ENCODE data around the gene GOLGA8R.
"Not testable (repeated sequence)": the region's sequence is repeated elsewhere in the genome, so short reads cannot be mapped to it uniquely, and the experiment has no call there.

The GOLGA8R gene

GRCh38 chr15:30386318-30386887, 27.7 kb downstream of the GOLGA8R start:
- not testable (repeated sequence) for H3K4me1 ChIP-seq (ENCODE audit: control insufficient read depth in 5 of 5, insufficient read depth in 5 of 5, low read length in 5 of 5); H3K36me3 ChIP-seq (ENCODE audit: control insufficient read depth in 5 of 5, insufficient read depth in 5 of 5, low read length in 5 of 5); H3K27me3 ChIP-seq (ENCODE audit: control insufficient read depth in 5 of 5, insufficient read depth in 4 of 5, low read length in 5 of 5); H3K9ac ChIP-seq (ENCODE audit: low read length in 5 of 5); H3K9me3 ChIP-seq (ENCODE audit: control insufficient read depth in 5 of 5, low read length in 5 of 5); H3K4me3 ChIP-seq (ENCODE audit: low read depth in 1 of 5, low read length in 5 of 5); H3K27ac ChIP-seq (ENCODE audit: low read depth, low read length)

- not testable (repeated sequence) for H3K4me1 ChIP-seq (ENCODE audit: control insufficient read depth in 5 of 5, insufficient read depth in 5 of 5, low read length in 5 of 5); H3K9ac ChIP-seq (ENCODE audit: low read length in 5 of 5); H3K27ac ChIP-seq (ENCODE audit: low read depth, low read length); H3K9me3 ChIP-seq (ENCODE audit: control insufficient read depth in 5 of 5, low read length in 5 of 5); H3K36me3 ChIP-seq (ENCODE audit: control insufficient read depth in 5 of 5, insufficient read depth in 5 of 5, low read length in 5 of 5); H3K27me3 ChIP-seq (ENCODE audit: control insufficient read depth in 5 of 5, insufficient read depth in 4 of 5, low read length in 5 of 5); H3K4me3 ChIP-seq (ENCODE audit: low read depth in 1 of 5, low read length in 5 of 5)
These were observed 37.0 kb downstream of the GOLGA8R start for GRCh38 chr15:30377082-30377413.

GRCh38 chr15:30376375-30377081, 37.5 kb downstream of the GOLGA8R start:
- H3K9ac ChIP-seq (ENCODE audit: low read length in 5 of 5); H3K27me3 ChIP-seq (ENCODE audit: control insufficient read depth in 5 of 5, insufficient read depth in 4 of 5, low read length in 5 of 5); H3K27ac ChIP-seq (ENCODE audit: low read depth, low read length); H3K9me3 ChIP-seq (ENCODE audit: control insufficient read depth in 5 of 5, low read length in 5 of 5); H3K4me3 ChIP-seq (ENCODE audit: low read depth in 1 of 5, low read length in 5 of 5); H3K4me1 ChIP-seq (ENCODE audit: control insufficient read depth in 5 of 5, insufficient read depth in 5 of 5, low read length in 5 of 5); H3K36me3 ChIP-seq (ENCODE audit: control insufficient read depth in 5 of 5, insufficient read depth in 5 of 5, low read length in 5 of 5): not testable (repeated sequence)

GRCh38 chr15:30375872-30376271, 38.2 kb downstream of the GOLGA8R start:
- H3K4me3 ChIP-seq (ENCODE audit: low read depth in 1 of 5, low read length in 5 of 5); H3K4me1 ChIP-seq (ENCODE audit: control insufficient read depth in 5 of 5, insufficient read depth in 5 of 5, low read length in 5 of 5): not testable (repeated sequence)

GRCh38 chr15:30374862-30375261, 39.2 kb downstream of the GOLGA8R start:
- not testable (repeated sequence) for H3K9ac ChIP-seq (ENCODE audit: low read length in 5 of 5); H3K27ac ChIP-seq (ENCODE audit: low read depth, low read length); H3K9me3 ChIP-seq (ENCODE audit: control insufficient read depth in 5 of 5, low read length in 5 of 5); H3K27me3 ChIP-seq (ENCODE audit: control insufficient read depth in 5 of 5, insufficient read depth in 4 of 5, low read length in 5 of 5); H3K4me1 ChIP-seq (ENCODE audit: control insufficient read depth in 5 of 5, insufficient read depth in 5 of 5, low read length in 5 of 5); H3K36me3 ChIP-seq (ENCODE audit: control insufficient read depth in 5 of 5, insufficient read depth in 5 of 5, low read length in 5 of 5); H3K4me3 ChIP-seq (ENCODE audit: low read depth in 1 of 5, low read length in 5 of 5)

More at GRCh38 chr15:30375872-30376271, 38.2 kb downstream of the GOLGA8R start:
- H3K9ac ChIP-seq (ENCODE audit: low read length in 5 of 5); H3K27me3 ChIP-seq (ENCODE audit: control insufficient read depth in 5 of 5, insufficient read depth in 4 of 5, low read length in 5 of 5); H3K27ac ChIP-seq (ENCODE audit: low read depth, low read length); H3K9me3 ChIP-seq (ENCODE audit: control insufficient read depth in 5 of 5, low read length in 5 of 5); H3K36me3 ChIP-seq (ENCODE audit: control insufficient read depth in 5 of 5, insufficient read depth in 5 of 5, low read length in 5 of 5): not testable (repeated sequence)

DNA sequence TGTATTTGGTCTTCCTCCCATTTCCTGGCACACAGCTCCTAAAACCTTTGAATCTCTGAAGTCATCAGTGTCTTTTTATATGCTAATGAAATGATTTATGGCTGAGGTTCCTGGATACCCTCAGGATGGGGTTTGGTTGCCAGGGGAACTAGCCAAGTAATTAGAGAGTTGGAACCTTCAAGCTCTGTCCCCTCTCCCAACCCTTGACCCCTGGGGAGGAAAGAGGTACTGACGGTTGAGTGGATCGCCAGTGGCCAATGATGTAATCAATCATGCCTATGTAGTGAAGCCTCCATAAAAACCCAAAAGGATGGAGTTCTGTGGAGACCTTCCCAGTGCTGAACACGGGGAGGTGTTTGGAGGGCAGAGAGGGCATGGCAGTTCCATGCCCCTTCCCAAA, 45.8 kb downstream of the GOLGA8R start:
- H3K4me3 ChIP-seq (ENCODE audit: low read depth in 1 of 5, low read length in 5 of 5); H3K4me1 ChIP-seq (ENCODE audit: control insufficient read depth in 5 of 5, insufficient read depth in 5 of 5, low read length in 5 of 5); H3K27ac ChIP-seq (ENCODE audit: low read depth, low read length); H3K9me3 ChIP-seq (ENCODE audit: control insufficient read depth in 5 of 5, low read length in 5 of 5); H3K36me3 ChIP-seq (ENCODE audit: control insufficient read depth in 5 of 5, insufficient read depth in 5 of 5, low read length in 5 of 5); H3K9ac ChIP-seq (ENCODE audit: low read length in 5 of 5); H3K27me3 ChIP-seq (ENCODE audit: control insufficient read depth in 5 of 5, insufficient read depth in 4 of 5, low read length in 5 of 5): not testable (repeated sequence)

GRCh38 chr15:30367246-30367645, 46.8 kb downstream of the GOLGA8R start:
- not testable (repeated sequence) for H3K4me1 ChIP-seq (ENCODE audit: control insufficient read depth in 5 of 5, insufficient read depth in 5 of 5, low read length in 5 of 5); H3K27me3 ChIP-seq (ENCODE audit: control insufficient read depth in 5 of 5, insufficient read depth in 4 of 5, low read length in 5 of 5); H3K4me3 ChIP-seq (ENCODE audit: low read depth in 1 of 5, low read length in 5 of 5); H3K9me3 ChIP-seq (ENCODE audit: control insufficient read depth in 5 of 5, low read length in 5 of 5); H3K27ac ChIP-seq (ENCODE audit: low read depth, low read length); H3K9ac ChIP-seq (ENCODE audit: low read length in 5 of 5); H3K36me3 ChIP-seq (ENCODE audit: control insufficient read depth in 5 of 5, insufficient read depth in 5 of 5, low read length in 5 of 5)

- H3K36me3 ChIP-seq (ENCODE audit: control insufficient read depth in 5 of 5, insufficient read depth in 5 of 5, low read length in 5 of 5); H3K4me3 ChIP-seq (ENCODE audit: low read depth in 1 of 5, low read length in 5 of 5); H3K9me3 ChIP-seq (ENCODE audit: control insufficient read depth in 5 of 5, low read length in 5 of 5); H3K27me3 ChIP-seq (ENCODE audit: control insufficient read depth in 5 of 5, insufficient read depth in 4 of 5, low read length in 5 of 5); H3K27ac ChIP-seq (ENCODE audit: low read depth, low read length); H3K4me1 ChIP-seq (ENCODE audit: control insufficient read depth in 5 of 5, insufficient read depth in 5 of 5, low read length in 5 of 5); H3K9ac ChIP-seq (ENCODE audit: low read length in 5 of 5): not testable (repeated sequence)
These were observed 52.7 kb downstream of the GOLGA8R start for GRCh38 chr15:30361404-30361803.

- H3K27ac ChIP-seq (ENCODE audit: low read depth, low read length); H3K4me3 ChIP-seq (ENCODE audit: low read depth in 1 of 5, low read length in 5 of 5): not testable (repeated sequence)
These were observed 53.1 kb downstream of the GOLGA8R start for GRCh38 chr15:30360990-30361389.

GRCh38 chr15:30355043-30355442, 59.0 kb downstream of the GOLGA8R start:
- not testable (repeated sequence) for H3K27ac ChIP-seq (ENCODE audit: low read depth, low read length); H3K27me3 ChIP-seq (ENCODE audit: control insufficient read depth in 5 of 5, insufficient read depth in 4 of 5, low read length in 5 of 5); H3K9me3 ChIP-seq (ENCODE audit: control insufficient read depth in 5 of 5, low read length in 5 of 5); H3K4me1 ChIP-seq (ENCODE audit: control insufficient read depth in 5 of 5, insufficient read depth in 5 of 5, low read length in 5 of 5); H3K36me3 ChIP-seq (ENCODE audit: control insufficient read depth in 5 of 5, insufficient read depth in 5 of 5, low read length in 5 of 5); H3K4me3 ChIP-seq (ENCODE audit: low read depth in 1 of 5, low read length in 5 of 5); H3K9ac ChIP-seq (ENCODE audit: low read length in 5 of 5)

More at GRCh38 chr15:30360990-30361389, 53.1 kb downstream of the GOLGA8R start:
- not testable (repeated sequence) for H3K9ac ChIP-seq (ENCODE audit: low read length in 5 of 5); H3K9me3 ChIP-seq (ENCODE audit: control insufficient read depth in 5 of 5, low read length in 5 of 5); H3K4me1 ChIP-seq (ENCODE audit: control insufficient read depth in 5 of 5, insufficient read depth in 5 of 5, low read length in 5 of 5); H3K27me3 ChIP-seq (ENCODE audit: control insufficient read depth in 5 of 5, insufficient read depth in 4 of 5, low read length in 5 of 5); H3K36me3 ChIP-seq (ENCODE audit: control insufficient read depth in 5 of 5, insufficient read depth in 5 of 5, low read length in 5 of 5)
